Measurements from ENCODE around the gene NELFA.

DNA sequence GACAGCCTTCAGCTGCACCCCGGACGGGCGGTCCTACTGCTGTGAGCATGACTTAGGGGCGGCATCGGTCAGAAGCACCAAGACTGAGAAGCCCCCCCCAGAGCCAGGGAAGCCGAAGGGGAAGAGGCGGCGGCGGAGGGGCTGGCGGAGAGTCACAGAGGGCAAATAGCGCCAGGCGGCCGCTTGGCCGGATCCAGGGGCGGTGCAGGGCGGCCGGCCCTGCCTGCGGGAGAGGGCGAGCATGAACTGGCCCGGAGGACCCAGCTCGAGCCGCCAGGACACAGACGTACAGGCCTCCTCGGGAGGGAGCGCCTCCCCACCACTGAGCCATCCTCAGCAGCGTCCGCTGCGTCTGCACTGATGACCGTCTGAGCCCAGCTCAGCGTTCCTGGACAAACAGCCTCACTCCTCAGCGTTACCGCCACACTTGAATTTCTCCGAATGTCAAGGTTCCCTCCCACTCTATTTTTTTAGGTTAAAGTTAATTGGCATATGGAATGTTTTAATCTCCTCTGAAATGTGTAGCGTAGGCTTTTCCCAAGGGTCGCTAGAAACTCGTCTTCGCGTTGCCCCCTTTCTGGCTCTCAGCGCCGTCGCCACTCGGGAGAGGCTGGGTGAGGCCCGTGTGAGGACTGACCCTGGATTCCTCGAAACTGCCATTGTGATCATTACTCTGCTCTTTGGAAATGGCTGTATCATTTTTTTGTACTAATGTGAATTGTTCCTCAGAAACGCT, 29.9 kb downstream of the NELFA start:
- TF ChIP-seq, protein P1, sequence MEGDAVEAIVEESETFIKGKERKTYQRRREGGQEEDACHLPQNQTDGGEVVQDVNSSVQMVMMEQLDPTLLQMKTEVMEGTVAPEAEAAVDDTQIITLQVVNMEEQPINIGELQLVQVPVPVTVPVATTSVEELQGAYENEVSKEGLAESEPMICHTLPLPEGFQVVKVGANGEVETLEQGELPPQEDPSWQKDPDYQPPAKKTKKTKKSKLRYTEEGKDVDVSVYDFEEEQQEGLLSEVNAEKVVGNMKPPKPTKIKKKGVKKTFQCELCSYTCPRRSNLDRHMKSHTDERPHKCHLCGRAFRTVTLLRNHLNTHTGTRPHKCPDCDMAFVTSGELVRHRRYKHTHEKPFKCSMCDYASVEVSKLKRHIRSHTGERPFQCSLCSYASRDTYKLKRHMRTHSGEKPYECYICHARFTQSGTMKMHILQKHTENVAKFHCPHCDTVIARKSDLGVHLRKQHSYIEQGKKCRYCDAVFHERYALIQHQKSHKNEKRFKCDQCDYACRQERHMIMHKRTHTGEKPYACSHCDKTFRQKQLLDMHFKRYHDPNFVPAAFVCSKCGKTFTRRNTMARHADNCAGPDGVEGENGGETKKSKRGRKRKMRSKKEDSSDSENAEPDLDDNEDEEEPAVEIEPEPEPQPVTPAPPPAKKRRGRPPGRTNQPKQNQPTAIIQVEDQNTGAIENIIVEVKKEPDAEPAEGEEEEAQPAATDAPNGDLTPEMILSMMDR (IDR thresholded peaks at IDR 0.05), result no peak
- TF ChIP-seq EP300 (IDR thresholded peaks at IDR 0.05) (no peak), POLR2A (IDR thresholded peaks at IDR 0.05) (no peak), POLR2AphosphoS5 (IDR thresholded peaks at IDR 0.05) (no peak)
